Measurements from ENCODE around the gene AMOTL2.

The AMOTL2 gene

DNA sequence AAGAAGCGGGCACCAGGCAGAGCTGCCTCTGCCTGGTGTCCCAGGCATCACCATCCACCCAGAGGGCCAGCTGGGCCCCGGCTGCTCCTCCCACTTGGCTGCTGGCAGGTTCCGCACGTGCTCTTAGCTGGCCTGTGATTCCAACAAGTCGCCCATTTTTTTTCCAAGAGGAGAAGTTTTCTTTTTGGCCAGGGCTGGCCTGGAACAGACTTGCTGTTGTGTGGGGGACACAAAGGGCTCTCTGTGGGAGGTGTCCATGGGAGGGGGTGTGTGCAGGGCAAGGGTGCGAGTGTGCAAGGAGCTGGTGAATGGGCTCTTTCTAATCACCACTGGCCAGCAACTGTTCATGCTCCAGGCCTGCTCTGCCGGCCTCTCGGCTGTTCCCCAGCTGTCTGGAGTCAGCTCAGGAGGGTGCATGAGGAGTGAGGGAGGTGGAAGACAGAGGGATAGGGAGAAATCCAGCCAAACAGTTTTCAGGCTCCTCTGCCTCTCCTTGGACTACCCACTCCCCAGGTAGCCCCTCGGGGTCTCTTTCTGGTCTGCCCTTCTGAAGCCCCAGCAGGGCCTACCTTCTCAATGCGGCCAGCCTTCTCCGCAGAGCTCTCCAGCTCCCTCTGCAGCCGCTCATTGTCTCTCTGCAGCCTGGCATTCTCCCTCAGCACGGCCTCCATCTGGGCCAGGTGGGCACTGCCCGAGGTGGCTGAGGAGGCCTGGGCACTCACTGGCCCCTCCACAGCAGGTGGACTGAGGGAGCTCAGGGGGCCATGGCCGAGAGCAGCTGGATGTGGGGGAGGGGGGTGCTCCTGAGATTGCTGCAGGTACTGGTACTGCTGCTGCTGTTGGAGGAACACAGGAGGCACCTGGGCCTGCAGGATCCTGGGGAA is 7.1 kb downstream of the AMOTL2 start:
- DNase-seq (ENCODE audit: low read depth), result no peak
- H3K4me3 ChIP-seq (ENCODE audit: low read length), result no peak overlapping the region
- TF ChIP-seq, protein P1, sequence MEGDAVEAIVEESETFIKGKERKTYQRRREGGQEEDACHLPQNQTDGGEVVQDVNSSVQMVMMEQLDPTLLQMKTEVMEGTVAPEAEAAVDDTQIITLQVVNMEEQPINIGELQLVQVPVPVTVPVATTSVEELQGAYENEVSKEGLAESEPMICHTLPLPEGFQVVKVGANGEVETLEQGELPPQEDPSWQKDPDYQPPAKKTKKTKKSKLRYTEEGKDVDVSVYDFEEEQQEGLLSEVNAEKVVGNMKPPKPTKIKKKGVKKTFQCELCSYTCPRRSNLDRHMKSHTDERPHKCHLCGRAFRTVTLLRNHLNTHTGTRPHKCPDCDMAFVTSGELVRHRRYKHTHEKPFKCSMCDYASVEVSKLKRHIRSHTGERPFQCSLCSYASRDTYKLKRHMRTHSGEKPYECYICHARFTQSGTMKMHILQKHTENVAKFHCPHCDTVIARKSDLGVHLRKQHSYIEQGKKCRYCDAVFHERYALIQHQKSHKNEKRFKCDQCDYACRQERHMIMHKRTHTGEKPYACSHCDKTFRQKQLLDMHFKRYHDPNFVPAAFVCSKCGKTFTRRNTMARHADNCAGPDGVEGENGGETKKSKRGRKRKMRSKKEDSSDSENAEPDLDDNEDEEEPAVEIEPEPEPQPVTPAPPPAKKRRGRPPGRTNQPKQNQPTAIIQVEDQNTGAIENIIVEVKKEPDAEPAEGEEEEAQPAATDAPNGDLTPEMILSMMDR (conservative IDR thresholded peaks at IDR 0.05; ENCODE audit: low read depth, low read length), result peak; percentile 51

DNA sequence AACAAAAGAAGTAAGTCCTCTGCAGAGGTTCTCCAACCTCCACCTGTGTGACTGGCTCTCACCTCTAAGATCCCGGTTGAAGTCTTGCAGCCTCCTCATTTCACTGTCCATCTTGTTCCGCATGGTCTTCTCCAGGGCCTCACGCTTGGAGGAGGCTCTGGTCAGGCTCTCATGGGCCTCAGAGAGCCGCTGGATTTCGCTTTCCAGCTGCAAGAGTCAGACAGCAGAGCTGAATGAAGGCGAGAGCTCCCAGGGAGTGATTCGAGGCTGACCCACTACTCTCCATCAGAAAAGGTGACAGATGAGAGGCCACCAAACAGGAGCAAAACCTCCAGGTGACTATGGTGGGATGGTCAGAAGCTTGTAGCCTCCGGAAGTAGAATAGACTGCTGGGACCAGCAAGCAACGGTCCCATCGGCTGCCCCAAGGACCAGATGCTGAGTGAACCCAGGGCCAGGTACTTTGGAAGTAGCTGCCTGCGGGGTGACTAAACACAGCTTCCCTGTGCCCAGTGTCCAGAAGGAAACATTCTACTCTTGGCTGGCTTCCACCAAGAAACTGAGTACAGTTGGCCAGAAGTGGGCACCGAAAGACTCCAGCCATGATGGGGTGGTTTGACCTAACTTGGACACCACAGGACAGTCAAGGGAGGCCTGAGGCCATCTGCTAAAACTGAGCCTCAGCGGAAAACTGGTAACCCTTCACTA is 7.9 kb downstream of the AMOTL2 start:
- no peak for DNase-seq (ENCODE audit: low read depth)
- no peak overlapping the region for H3K4me3 ChIP-seq (ENCODE audit: low read length)
- TF ChIP-seq, protein P1 (conservative IDR thresholded peaks at IDR 0.05; ENCODE audit: low read depth, low read length), result no peak

DNA sequence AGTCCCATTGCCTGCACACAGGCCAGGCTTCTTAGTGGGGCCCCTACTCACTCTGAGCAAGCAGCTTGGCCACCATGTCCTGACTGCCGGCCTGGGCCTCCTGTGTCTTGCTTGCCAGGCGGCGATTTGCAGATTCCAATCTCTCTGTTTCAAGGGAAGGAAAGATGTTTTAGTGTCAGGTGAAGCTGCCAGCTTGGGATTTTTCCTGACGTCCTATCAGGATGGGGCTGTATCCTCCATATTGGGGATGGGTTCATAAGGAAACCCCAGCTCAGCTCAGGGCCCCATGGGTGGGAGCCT is 8.5 kb downstream of the AMOTL2 start:
- TF ChIP-seq, protein P1 (conservative IDR thresholded peaks at IDR 0.05; ENCODE audit: low read depth, low read length), result no peak
- DNase-seq (ENCODE audit: low read depth), result no peak
- no peak overlapping the region for H3K4me3 ChIP-seq (ENCODE audit: low read length)

DNA sequence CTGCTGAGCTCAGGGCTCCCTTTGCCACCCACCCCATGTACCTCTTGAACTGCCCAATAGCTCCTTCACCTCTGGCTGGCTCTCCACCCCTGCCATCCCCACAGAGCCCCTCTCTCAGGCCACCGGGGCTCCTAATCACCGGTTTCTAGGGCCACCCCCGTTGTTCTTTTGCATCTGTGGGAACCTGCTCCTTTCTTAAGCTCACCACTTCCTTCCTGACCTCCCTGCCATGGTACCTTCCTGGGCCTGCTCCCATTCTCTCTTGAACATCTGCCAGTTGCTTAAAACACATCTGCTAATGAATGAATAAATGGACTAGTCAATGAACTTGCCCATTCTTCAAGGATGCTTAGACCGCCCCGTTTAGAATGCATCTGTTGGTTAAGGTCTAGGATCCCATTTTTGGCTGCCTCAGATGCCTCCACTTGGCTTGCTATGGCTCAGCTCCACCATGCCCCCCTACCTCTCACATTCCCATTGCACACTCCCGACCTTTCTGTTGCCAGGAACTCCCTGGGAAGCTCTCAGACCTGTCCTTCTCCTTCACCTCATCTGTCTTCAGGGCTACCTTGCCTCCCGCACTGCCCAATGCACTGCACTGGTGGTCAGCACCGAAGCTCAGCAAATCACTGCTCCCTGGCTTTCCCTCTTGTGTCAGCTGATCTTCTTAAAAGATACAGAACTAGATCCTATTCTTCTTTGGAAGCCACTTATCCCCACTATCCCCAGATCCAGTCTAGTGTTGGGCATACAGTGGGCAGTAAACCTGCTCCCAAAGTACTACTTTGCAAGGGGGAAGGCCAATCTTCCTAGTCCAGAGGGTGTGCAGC is 9.1 kb downstream of the AMOTL2 start:
- H3K4me3 ChIP-seq (ENCODE audit: low read length), result no peak overlapping the region
- DNase-seq (ENCODE audit: low read depth), result no peak
- TF ChIP-seq, protein P1 (conservative IDR thresholded peaks at IDR 0.05; ENCODE audit: low read depth, low read length), result no peak

DNA sequence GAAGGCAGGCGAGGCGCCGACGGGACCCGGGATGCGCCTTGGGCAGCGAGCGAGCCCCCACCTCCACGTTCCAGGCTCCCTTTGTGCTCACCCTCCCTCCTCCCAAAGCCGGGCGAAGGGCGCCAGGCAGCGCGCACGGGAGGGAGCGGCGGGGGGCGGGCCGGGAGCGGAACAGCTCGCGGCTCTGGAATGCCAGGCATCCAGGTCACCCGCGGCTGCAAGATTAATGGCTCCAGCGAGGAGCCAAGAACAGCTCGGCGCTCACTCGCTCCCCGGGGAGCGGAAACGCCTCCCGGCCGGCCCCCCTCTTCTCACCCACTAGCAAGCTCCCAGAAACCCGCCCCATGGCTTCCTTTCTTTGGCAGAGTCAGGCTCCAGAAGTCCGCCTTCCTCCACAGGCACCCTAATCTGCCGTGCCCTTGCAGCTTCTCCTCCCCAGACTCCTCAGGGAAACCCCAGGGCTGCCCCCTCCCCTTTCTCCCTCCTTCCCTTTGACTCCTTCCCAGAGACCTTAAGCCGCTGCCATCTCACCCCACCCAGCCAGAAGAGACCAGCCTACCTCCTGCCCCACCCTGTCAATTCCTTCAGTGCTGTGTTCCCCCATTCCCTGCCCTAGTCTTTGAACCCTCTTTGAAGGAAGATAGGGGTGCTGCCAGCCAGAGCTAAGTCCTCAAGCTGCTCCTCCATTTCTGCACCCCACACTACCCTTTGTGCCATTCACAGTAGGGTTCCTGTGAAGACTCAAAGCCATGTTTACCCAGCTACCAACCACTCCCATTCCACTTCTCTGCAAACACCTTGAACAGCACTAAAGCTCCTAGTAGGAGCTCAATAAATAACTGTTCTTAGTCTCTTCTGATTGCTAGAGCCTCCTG is 9.9 kb downstream of the AMOTL2 start:
- DNase-seq (ENCODE audit: low read depth), result peak; percentile 97
- TF ChIP-seq, protein P1 (conservative IDR thresholded peaks at IDR 0.05; ENCODE audit: low read depth, low read length), result no peak
- H3K4me3 ChIP-seq (ENCODE audit: low read length), result no peak overlapping the region

DNA sequence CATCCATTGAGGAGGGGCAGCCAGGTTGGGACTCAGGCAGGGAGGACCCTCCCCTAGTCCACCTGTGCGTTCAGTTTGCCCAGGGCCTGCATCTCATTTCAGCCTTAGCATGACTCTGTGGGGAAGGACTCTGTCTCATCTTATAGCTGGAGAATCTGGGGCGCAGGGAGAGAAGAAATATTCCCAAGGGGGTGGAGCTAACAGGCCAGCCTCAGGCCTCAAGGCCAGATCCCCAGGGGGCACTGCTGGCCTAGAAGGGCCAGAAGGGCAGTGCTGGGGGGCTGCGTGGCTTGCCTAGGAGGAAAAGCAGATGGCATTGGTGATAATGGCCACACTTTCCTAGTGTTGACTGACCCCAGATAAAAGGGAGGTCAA is 10.9 kb downstream of the AMOTL2 start:
- no peak overlapping the region for H3K4me3 ChIP-seq (ENCODE audit: low read length)
- DNase-seq (ENCODE audit: low read depth), result no peak
- TF ChIP-seq, protein P1 (conservative IDR thresholded peaks at IDR 0.05; ENCODE audit: low read depth, low read length), result peak; percentile 6

Measured in retinal pigment epithelial cell (primary cell).